Upper lobe of right lung (tissue), 1 donor: ENCODE measurements around the gene KDM2B. TPM values are rescaled to one million over a fixed set of nuclear protein-coding genes. Genes with fewer than 3 reads are reported as not detected.

Source experiments
- ATAC-seq: fragments of 200-7000 bp; cut with Tn5 transposase; one replicate; pipeline ENCODE4 v1.9.1; 2020; ENCODE audit warnings: mild to moderate bottlenecking, moderate library complexity
- DNase-seq: peaks from one replicate; pipeline ENCODE4 v3.0.0-alpha.2; 2020
- H3K27ac ChIP-seq: fragments of 200-600 bp; one replicate; pipeline ENCODE4 v1.8.0; 2022
- H3K27me3 ChIP-seq: fragments of 200-600 bp; one replicate; pipeline ENCODE4 v1.8.0; 2022; ENCODE audit warnings: mild to moderate bottlenecking
- H3K36me3 ChIP-seq: fragments of 200-600 bp; one replicate; pipeline ENCODE4 v1.8.0; 2022
- H3K4me1 ChIP-seq: fragments of 200-600 bp; one replicate; pipeline ENCODE4 v1.8.0; 2022
- H3K4me3 ChIP-seq: fragments of 200-600 bp; one replicate; pipeline ENCODE4 v1.8.0; 2022; ENCODE audit warnings: mild to moderate bottlenecking
- H3K9me3 ChIP-seq: fragments of 200-600 bp; one replicate; pipeline ENCODE4 v1.8.0; 2022
- intact Hi-C: fragments of 100-400 bp; cut with DNase I; formaldehyde crosslinking; loops from one replicate; pipeline ENCODE4 v1.11.0; 2022
- total RNA-seq: library from RNA; stranded (reverse); fragmentation: NEBNext Ultra II Directional; extraction: Animal tissue kit (Norgen Biotek cat#: 25700); gene quantifications from one replicate; pipeline ENCODE4 v1.2.1, GENCODE V29; 2021
- TF ChIP-seq, protein P1 (sequence below): fragments of 200-600 bp; IDR thresholded peaks from one replicate; pipeline ENCODE4 v1.8.0; 2022; ENCODE audit warnings: antibody characterized with exemption
- donor health status: DM: no; HTN: yes; CAD: no; lungs with severe emphysema.

Gene KDM2B
- total RNA-seq, 1 donor from 2014 or later, result 35.4 TPM

- no peak for DNase-seq
- intact Hi-C loops, result no loop called here
- no peak overlapping the region for H3K27ac ChIP-seq
These were observed 29.7 kb upstream of the KDM2B start for GRCh38 chr12:121610239-121611149.

GRCh38 chr12:121608301-121608700, 27.5 kb upstream of the KDM2B start:
- Histone ChIP-seq H3K27me3 (no peaks in the 10 kb centered on the region), H3K4me3 (no peak overlapping the region), H3K36me3 (no peaks in the 10 kb centered on the region), H3K27ac (no peak overlapping the region), H3K9me3 (no peaks in the 10 kb centered on the region), H3K4me1 (no peaks in the 10 kb centered on the region)
- ATAC-seq (no peak), DNase-seq (no peak)
- TF ChIP-seq, protein P1, sequence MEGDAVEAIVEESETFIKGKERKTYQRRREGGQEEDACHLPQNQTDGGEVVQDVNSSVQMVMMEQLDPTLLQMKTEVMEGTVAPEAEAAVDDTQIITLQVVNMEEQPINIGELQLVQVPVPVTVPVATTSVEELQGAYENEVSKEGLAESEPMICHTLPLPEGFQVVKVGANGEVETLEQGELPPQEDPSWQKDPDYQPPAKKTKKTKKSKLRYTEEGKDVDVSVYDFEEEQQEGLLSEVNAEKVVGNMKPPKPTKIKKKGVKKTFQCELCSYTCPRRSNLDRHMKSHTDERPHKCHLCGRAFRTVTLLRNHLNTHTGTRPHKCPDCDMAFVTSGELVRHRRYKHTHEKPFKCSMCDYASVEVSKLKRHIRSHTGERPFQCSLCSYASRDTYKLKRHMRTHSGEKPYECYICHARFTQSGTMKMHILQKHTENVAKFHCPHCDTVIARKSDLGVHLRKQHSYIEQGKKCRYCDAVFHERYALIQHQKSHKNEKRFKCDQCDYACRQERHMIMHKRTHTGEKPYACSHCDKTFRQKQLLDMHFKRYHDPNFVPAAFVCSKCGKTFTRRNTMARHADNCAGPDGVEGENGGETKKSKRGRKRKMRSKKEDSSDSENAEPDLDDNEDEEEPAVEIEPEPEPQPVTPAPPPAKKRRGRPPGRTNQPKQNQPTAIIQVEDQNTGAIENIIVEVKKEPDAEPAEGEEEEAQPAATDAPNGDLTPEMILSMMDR, result no peak
- intact Hi-C loops, result no loop called here

More at GRCh38 chr12:121610239-121611149, 29.7 kb upstream of the KDM2B start:
- Histone ChIP-seq H3K4me1 (no peaks in the 10 kb centered on the region), H3K4me3 (no peak overlapping the region), H3K9me3 (no peaks in the 10 kb centered on the region), H3K36me3 (no peaks in the 10 kb centered on the region), H3K27me3 (no peaks in the 10 kb centered on the region)
- TF ChIP-seq, protein P1, result no peak
- no peak for ATAC-seq

- H3K36me3 ChIP-seq, result no peaks in the 10 kb centered on the region
- no peak for ATAC-seq
These were observed 22.8 kb upstream of the KDM2B start for GRCh38 chr12:121603581-121603980.

GRCh38 chr12:121602766-121603165, 21.9 kb upstream of the KDM2B start:
- no peaks in the 10 kb centered on the region for H3K9me3 ChIP-seq
- intact Hi-C loops, result no loop called here
- H3K27ac ChIP-seq, result no peak overlapping the region
- H3K4me1 ChIP-seq, result no peaks in the 10 kb centered on the region
- DNase-seq (no peak), ATAC-seq (no peak)
- no peaks in the 10 kb centered on the region for H3K27me3 ChIP-seq
- H3K36me3 ChIP-seq, result no peaks in the 10 kb centered on the region
- H3K4me3 ChIP-seq, result no peak overlapping the region
- TF ChIP-seq, protein P1, result no peak

More at GRCh38 chr12:121603581-121603980, 22.8 kb upstream of the KDM2B start:
- Histone ChIP-seq H3K9me3 (no peaks in the 10 kb centered on the region), H3K27me3 (no peaks in the 10 kb centered on the region), H3K27ac (no peak overlapping the region), H3K4me1 (no peaks in the 10 kb centered on the region), H3K4me3 (no peak overlapping the region)
- TF ChIP-seq, protein P1, result no peak
- DNase-seq, result no peak
- intact Hi-C loops, result no loop called here

- no peak overlapping the region for H3K4me3 ChIP-seq
- H3K36me3 ChIP-seq, result no peaks in the 10 kb centered on the region
- no peaks in the 10 kb centered on the region for H3K27me3 ChIP-seq
- DNase-seq (no peak), ATAC-seq (no peak)
- no peaks in the 10 kb centered on the region for H3K4me1 ChIP-seq
- no peak overlapping the region for H3K27ac ChIP-seq
- TF ChIP-seq, protein P1, result no peak
- intact Hi-C loops, result no loop called here
- H3K9me3 ChIP-seq, result no peaks in the 10 kb centered on the region
These were observed 20.0 kb upstream of the KDM2B start for GRCh38 chr12:121600702-121601336.
